NCI-H1105 treated with DMSO at 0.1 percent for 48 hours (cell line): ENCODE measurements around the gene ADGRD2.

Source experiments
- DNase-seq: peaks from one replicate; lab custom pipeline; 2025; lab: John Stamatoyannopoulos, UW

ADGRD2 gene

GRCh38 chr9:124457079-124457886, 7.0 kb downstream of the ADGRD2 start:
- DNase-seq, result no peak

GRCh38 chr9:124457887-124458431, 7.7 kb downstream of the ADGRD2 start:
- no peak for DNase-seq

GRCh38 chr9:124458441-124458840, 8.2 kb downstream of the ADGRD2 start:
- DNase-seq, result no peak

GRCh38 chr9:124462739-124463138, 12.5 kb downstream of the ADGRD2 start:
- DNase-seq, result no peak

GRCh38 chr9:124465736-124466135, 15.5 kb downstream of the ADGRD2 start:
- no peak for DNase-seq

GRCh38 chr9:124467410-124468060, 17.3 kb downstream of the ADGRD2 start:
- DNase-seq, result no peak

GRCh38 chr9:124468061-124468740, 17.9 kb downstream of the ADGRD2 start:
- DNase-seq, result no peak

- no peak for DNase-seq
These were observed 19.0 kb downstream of the ADGRD2 start for GRCh38 chr9:124469011-124469832.

GRCh38 chr9:124470306-124470705, 20.1 kb downstream of the ADGRD2 start:
- DNase-seq, result no peak

GRCh38 chr9:124470726-124471125, 20.5 kb downstream of the ADGRD2 start:
- no peak for DNase-seq

- peak; percentile 25 for DNase-seq
These were observed 21.5 kb downstream of the ADGRD2 start for GRCh38 chr9:124471761-124472160.

- DNase-seq, result no peak
These were observed 22.5 kb downstream of the ADGRD2 start for GRCh38 chr9:124472770-124473169.

- no peak for DNase-seq
These were observed 23.1 kb downstream of the ADGRD2 start for GRCh38 chr9:124473310-124473709.

GRCh38 chr9:124474151-124474550, 23.9 kb downstream of the ADGRD2 start:
- no peak for DNase-seq

- DNase-seq, result no peak
These were observed 25.1 kb downstream of the ADGRD2 start for GRCh38 chr9:124475158-124475867.

- DNase-seq, result no peak
These were observed 25.8 kb downstream of the ADGRD2 start for GRCh38 chr9:124475868-124476690.

GRCh38 chr9:124477211-124477647, 27.0 kb downstream of the ADGRD2 start:
- peak; percentile 57 for DNase-seq

GRCh38 chr9:124477648-124478285, 27.5 kb downstream of the ADGRD2 start:
- peak; percentile 61 for DNase-seq

- DNase-seq, result no peak
These were observed 28.1 kb downstream of the ADGRD2 start for GRCh38 chr9:124478354-124478753.

GRCh38 chr9:124479371-124479770, 29.1 kb downstream of the ADGRD2 start:
- DNase-seq, result no peak
